DOHH2 (cell line): ENCODE measurements around the gene KIF26A.

Experiments
- H3F3A ChIP-seq: fragments of 200-600 bp; sonication (generic), shearing (Covaris generic); 2 replicates; pipeline ENCODE4 v1.6.0; 2016; ENCODE audit warnings: antibody characterized with exemption, mild to moderate bottlenecking; ENCODE audit not compliant: control insufficient read depth, insufficient read depth
- H3K27ac ChIP-seq: fragments of 200-600 bp; sonication (generic); 2 replicates; pipeline ENCODE4 v1.5.1; 2014; ENCODE audit warnings: low read depth, mild to moderate bottlenecking, low read length, moderate library complexity
- H3K27me3 ChIP-seq: fragments of 200-600 bp; sonication (generic); 2 replicates; pipeline ENCODE4 v1.6.1; 2014; ENCODE audit warnings: mild to moderate bottlenecking, low read length, mixed read lengths; ENCODE audit not compliant: control insufficient read depth
- H3K36me3 ChIP-seq: fragments of 200-600 bp; sonication (generic); 2 replicates; pipeline ENCODE4 v1.6.1; 2014; ENCODE audit warnings: mild to moderate bottlenecking, low read length, moderate library complexity, mixed read lengths; ENCODE audit not compliant: control insufficient read depth
- H3K4me1 ChIP-seq: fragments of 200-600 bp; sonication (generic); 2 replicates; pipeline ENCODE4 v1.6.1; 2014; ENCODE audit warnings: mild to moderate bottlenecking, low read length, mixed read lengths; ENCODE audit not compliant: control insufficient read depth
- H3K4me2 ChIP-seq: fragments of 200-600 bp; sonication (generic); 2 replicates; pipeline ENCODE4 v1.6.0; 2014; ENCODE audit warnings: mild to moderate bottlenecking, low read length, moderate library complexity
- H3K4me3 ChIP-seq: fragments of 200-600 bp; sonication (generic); 2 replicates; pipeline ENCODE4 v1.5.1; 2014; ENCODE audit warnings: mild to moderate bottlenecking, low read length, mixed read lengths
- H3K79me2 ChIP-seq: fragments of 200-600 bp; sonication (generic); 2 replicates; pipeline ENCODE4 v1.6.1; 2014; ENCODE audit warnings: mild to moderate bottlenecking, low read length, mixed read lengths; ENCODE audit not compliant: control insufficient read depth
- H3K9me2 ChIP-seq: fragments of 200-600 bp; sonication (generic); replicated peaks from 2 replicates; pipeline ENCODE4 v1.6.1; 2014; ENCODE audit warnings: mild to moderate bottlenecking, low read length, mixed read lengths; ENCODE audit not compliant: control insufficient read depth
- H3K9me3 ChIP-seq: fragments of 200-600 bp; sonication (generic); 2 replicates; pipeline ENCODE4 v1.6.1; 2014; ENCODE audit warnings: antibody characterized with exemption, low read length, mixed read lengths; ENCODE audit not compliant: control insufficient read depth, insufficient read depth
- H4K20me1 ChIP-seq: fragments of 200-600 bp; sonication (generic); 2 replicates; pipeline ENCODE4 v1.6.0; 2014; ENCODE audit warnings: low read depth, mild to moderate bottlenecking, antibody characterized with exemption, low read length, moderate library complexity; ENCODE audit not compliant: control insufficient read depth, insufficient read depth
- CTCF ChIP-seq: fragments of 200-600 bp; sonication (generic); IDR thresholded peaks from one replicate; pipeline ENCODE4 v1.5.1; 2014; ENCODE audit warnings: antibody characterized with exemption, mild to moderate bottlenecking, low read depth, low read length; ENCODE audit not compliant: poor library complexity, severe bottlenecking
- EZH2phosphoT487 ChIP-seq: fragments of 200-600 bp; sonication (generic); IDR thresholded peaks from 2 replicates; pipeline ENCODE4 v1.6.1; 2017; ENCODE audit warnings: borderline replicate concordance, mild to moderate bottlenecking, antibody characterized with exemption, low read length, moderate library complexity, mixed read lengths

KIF26A gene

DNA sequence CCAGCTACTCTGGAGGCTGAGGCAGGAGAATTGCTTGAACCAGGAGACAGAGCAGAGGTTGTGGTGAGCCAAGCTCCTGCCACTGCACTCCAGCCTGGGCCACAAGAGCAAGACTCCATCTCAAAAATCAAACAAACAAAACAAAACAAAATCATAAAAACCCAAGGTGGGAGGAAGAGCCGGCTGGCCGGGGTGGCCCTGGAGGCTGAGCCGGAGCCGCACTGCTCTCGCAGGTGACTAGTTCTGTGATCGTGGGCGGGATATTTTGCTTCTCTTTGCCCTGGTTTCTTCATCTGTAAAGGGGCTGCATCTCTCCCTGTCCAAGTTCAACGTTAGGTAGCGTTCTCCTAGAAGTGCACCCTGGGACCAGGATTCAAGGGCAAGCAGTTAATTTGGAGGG is 73.4 kb downstream of the KIF26A start:
- Histone ChIP-seq H3K36me3 (no peaks in the 10 kb centered on the region), H3F3A (no peaks in the 10 kb centered on the region), H3K4me3 (no peak overlapping the region), H3K9me2 (no peaks in the 10 kb centered on the region), H3K4me2 (no peak overlapping the region), H3K4me1 (no peaks in the 10 kb centered on the region), H3K79me2 (no peaks in the 10 kb centered on the region), H4K20me1 (no peaks in the 10 kb centered on the region), H3K27ac (no peak overlapping the region), H3K27me3 (no peaks in the 10 kb centered on the region), H3K9me3 (peaks cover 19% of the 10 kb centered on the region)
- TF ChIP-seq CTCF: no peak

- no peaks in the 10 kb centered on the region for H4K20me1 ChIP-seq
- no peaks in the 10 kb centered on the region for H3K36me3 ChIP-seq
- TF ChIP-seq EZH2phosphoT487: no peak
- no peak for TF ChIP-seq CTCF
- H3K9me3 ChIP-seq: peaks cover 18% of the 10 kb centered on the region
- no peaks in the 10 kb centered on the region for H3K27me3 ChIP-seq
- no peaks in the 10 kb centered on the region for H3K4me1 ChIP-seq
- no peak overlapping the region for H3K4me2 ChIP-seq
- H3F3A ChIP-seq: no peaks in the 10 kb centered on the region
- no peak overlapping the region for H3K27ac ChIP-seq
- no peaks in the 10 kb centered on the region for H3K9me2 ChIP-seq
- no peak overlapping the region for H3K4me3 ChIP-seq
- no peaks in the 10 kb centered on the region for H3K79me2 ChIP-seq
Measured at GRCh38 chr14:104212206-104213095, 74.1 kb downstream of the KIF26A start.

DNA sequence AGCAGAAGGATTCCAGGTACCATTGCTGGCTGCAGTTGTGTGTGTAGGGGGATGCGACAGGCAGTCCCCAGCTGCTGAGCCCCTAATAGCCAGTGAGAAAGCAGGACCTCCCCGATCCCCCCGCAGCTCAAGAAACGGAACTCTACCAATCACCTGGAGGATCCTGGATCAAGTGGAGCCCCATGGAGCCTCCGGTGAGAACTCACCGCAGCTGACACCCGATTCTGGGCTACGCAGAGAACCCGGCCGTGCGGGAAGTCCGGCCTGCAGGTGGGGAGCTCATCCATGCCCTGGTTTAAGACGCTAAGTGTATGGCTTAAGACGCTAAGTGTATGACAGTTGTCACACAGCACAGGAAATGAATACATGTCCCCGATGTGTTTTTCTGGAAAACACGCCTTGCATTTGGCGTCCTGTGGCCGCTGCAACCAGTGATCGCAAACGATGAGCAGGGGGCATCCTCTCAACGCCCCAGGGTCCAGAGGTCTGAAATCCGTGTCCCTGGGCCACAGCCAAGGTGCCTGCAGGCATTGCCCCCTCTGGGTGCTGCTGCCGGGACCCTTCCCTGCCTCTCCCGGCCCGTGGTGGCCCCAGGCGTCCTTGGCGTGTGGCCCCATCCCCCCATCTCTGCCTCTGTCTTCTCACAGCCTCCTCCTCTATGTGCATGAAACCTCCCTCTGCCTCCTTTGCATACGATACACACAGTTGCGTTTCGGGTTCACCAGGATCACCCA is 75.1 kb downstream of the KIF26A start:
- H3K27me3 ChIP-seq: no peaks in the 10 kb centered on the region

More for the DNA sequence above, 75.1 kb downstream of the KIF26A start:
- Histone ChIP-seq H3K4me3 (no peak overlapping the region), H3K79me2 (no peaks in the 10 kb centered on the region), H3K9me2 (no peaks in the 10 kb centered on the region), H3K4me2 (no peak overlapping the region), H4K20me1 (no peaks in the 10 kb centered on the region), H3K4me1 (peaks cover 3% of the 10 kb centered on the region; the same call in 1 of the 2 replicates), H3K9me3 (peaks cover 17% of the 10 kb centered on the region; the same call in 1 of the 2 replicates), H3F3A (no peaks in the 10 kb centered on the region), H3K27ac (no peak overlapping the region), H3K36me3 (no peaks in the 10 kb centered on the region)
- no peak for TF ChIP-seq EZH2phosphoT487
- TF ChIP-seq CTCF: no peak
